HG02970 (cell line): ENCODE data around the gene ACTN2.
A peak's percentile ranks its signal among the peaks of the same experiment; 100 is the strongest.
"Not testable (repeated sequence)": the region's sequence is repeated elsewhere in the genome, so short reads cannot be mapped to it uniquely, and the experiment has no call there.

Experiments used
- ATAC-seq: cut with Tn5 transposase; IDR thresholded peaks from one replicate; pipeline ENCODE4 v1.9.1; 2021; ENCODE audit warnings: mild to moderate bottlenecking, moderate library complexity, moderate number of reproducible peaks; ENCODE audit not compliant: unreplicated experiment, low FRiP score

ACTN2 gene

DNA sequence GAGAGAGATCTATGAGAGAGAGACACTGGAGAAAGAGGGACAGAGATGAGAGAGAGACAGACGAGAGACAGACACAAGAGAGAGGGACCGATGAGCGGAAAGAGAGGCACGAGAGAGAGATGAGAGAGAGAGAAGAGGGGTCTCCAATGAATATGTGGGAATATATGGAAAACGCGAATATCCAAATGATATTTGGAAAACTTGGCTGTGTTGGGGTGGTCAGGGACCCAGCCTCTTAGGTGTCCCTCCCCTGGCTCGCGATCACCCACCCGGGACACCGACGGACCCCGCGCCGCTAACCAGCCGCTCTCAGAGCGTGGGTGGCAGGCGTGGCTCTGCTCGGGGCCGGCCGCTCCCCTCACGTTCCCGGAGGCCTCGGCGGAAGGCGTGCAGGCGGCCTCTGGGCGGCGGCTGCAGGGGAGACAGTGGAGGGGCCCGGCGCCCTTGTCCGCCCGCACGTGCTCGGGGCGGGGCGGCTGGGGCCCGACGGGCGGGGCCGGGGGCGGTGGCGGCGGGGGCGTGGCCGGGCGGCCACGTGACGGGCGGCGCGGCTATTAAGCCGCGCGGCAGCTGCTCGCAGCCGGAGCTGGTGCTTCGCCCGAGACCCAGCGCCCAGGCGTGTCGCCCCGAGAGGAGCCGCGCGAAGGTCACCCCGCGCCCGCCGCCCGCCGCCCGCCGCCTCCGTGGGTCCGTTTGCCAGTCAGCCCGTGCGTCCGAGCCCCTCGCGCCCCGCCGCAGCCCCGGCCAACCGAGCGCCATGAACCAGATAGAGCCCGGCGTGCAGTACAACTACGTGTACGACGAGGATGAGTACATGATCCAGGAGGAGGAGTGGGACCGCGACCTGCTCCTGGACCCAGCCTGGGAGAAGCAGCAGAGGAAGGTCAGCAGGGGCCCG lies at the start of gene ACTN2:
Gene ACTN2 (plus strand): TSS at position 583 of the 898 bp plus-strand sequence. CDS start 175 bp downstream, at position 758.
- peak; percentile 81 for ATAC-seq

DNA sequence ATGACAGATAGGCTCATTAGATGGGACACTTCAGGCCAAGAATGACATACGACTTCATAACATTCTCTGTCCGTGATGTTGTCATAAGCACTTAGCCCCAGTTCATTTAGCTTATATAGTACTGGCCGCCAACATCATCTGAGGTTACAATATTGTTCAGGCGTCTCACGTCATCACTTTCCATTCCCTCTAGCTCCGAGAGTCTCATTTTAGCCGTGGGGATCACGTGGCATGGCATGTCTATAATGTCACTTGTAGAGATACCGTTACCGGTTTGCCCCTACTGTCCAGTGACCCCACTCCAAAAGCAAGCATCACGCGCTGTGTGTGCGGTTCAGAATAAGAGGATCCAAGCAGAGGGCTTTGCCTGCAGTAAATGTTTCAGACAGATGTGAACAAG lies 47.4 kb upstream of the ACTN2 start:
- ATAC-seq = no peak

DNA sequence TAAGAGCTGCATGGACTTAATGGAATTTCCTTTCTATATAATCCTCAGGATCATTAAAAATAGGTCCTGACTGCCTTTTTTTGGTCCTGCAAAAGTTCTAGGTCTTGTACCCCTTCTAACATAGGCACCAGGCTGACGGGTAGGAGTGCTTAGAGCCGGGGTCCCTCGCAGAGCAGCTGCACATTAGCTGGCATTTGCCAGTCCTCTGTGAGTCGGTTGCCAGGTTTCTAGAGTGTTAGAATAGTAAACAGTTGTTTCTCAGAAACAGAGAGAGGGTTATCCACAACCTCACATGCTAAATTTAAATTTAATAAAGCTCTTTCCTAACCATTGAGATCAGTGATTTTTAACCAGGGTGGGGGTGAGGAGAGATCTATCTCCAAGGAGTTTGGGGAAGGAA lies 46.6 kb upstream of the ACTN2 start:
- no peak for ATAC-seq

DNA sequence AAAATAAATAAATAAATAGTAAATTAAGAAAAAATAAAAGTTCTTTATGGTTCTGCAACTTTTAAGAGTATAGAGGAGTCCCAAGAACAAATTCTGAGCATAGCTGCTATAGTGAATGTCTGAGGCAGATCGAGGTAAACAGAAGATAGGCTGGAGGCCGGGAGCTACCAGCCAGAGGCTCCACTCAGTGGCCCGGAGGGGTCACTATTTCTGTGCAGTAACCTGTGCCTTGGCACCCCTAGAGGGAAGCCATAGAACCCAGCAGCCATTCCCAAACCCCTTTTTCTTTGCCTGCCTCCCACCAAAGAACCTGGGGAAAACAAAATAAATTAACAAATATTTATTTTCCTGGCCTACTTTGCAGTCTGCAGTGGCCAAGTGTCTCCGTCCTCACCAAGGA lies 43.5 kb upstream of the ACTN2 start:
- ATAC-seq = no peak

DNA sequence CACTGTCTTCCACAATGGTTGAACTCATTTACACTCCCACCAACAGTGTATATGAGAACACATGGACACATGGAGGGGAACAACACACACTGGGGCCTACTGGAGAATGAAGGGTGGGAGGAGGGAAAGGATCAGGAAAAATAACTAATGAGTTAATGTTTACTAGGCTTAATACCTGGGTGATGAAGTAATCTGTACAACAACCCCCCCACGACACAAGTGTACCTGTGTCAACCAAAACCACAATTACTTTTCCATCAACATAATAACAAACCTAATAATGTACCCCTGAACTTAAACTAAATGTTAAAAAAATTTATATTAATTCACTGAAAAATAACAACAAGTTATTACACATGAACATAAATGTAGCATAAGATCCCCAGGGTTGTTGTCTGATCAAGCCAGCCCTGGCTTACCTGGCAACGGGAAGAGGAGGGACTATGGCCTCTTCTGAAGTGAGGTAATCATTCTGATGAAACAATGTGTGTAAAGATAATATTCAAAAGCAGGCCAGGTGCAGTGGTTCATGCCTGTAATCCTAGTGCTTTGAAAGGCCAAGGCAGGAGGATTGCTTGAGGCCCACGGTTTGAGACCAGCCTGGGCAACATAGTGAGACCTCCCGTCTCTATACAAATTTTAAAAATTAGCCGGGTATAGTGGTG lies 41.2 kb upstream of the ACTN2 start:
- no peak for ATAC-seq

DNA sequence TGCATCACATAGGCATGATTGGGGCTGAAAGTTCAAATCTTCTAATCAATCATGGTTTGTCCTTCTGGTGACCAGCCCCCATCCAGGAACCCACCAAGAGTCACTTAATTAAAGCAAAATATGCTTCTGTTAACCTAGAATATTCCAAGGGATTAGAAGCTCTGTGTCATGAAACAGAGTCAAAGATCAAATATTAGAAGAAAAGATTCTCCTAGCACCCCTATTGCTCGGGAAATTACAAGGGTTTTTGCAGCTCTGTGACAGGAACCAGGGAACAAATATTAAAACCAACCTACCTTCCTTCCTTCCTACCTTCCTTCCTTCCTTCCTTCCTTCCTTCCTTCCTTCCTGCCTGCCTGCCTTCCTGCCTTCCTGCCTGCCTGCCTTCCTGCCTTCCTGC lies 31.8 kb upstream of the ACTN2 start:
- ATAC-seq = no peak

DNA sequence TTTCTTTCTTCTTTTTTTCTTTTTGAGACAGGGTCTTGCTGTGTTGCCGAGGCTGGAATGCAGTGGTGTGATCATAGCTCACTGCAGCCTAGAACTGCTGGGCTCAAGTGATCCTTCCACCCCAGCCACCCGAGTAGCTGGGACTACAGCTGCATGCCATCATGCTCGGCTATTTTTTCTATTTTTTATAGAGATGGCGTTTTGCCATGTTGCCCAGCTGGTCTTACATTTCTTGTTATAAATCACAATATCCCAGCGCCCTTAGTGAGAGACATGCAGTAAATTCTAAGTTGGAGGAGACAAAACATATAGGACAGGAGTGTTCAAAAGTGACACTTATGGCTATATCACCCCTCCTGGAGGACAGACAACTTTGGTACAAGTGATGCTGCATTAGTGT lies 31.3 kb upstream of the ACTN2 start:
- ATAC-seq = no peak

DNA sequence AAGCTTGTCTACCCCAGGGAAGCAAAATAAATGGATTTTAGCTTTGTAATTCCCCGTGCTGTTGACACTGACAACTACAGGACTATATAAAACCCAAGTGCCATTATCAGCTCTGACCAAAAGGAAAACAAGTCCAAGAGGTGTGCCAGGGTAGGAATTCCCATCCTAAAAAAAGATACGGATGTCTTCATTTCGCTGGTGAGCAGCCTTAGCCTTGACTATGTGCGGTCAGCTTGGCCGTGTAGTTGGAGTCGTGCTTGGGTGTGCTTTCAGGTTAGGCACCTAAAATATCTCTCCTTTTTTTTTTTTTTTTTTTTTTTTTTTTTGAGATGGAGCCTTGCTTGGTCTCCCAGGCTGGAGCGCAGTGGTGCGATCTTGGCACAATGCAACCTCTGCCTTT lies 28.9 kb upstream of the ACTN2 start:
- no peak for ATAC-seq

DNA sequence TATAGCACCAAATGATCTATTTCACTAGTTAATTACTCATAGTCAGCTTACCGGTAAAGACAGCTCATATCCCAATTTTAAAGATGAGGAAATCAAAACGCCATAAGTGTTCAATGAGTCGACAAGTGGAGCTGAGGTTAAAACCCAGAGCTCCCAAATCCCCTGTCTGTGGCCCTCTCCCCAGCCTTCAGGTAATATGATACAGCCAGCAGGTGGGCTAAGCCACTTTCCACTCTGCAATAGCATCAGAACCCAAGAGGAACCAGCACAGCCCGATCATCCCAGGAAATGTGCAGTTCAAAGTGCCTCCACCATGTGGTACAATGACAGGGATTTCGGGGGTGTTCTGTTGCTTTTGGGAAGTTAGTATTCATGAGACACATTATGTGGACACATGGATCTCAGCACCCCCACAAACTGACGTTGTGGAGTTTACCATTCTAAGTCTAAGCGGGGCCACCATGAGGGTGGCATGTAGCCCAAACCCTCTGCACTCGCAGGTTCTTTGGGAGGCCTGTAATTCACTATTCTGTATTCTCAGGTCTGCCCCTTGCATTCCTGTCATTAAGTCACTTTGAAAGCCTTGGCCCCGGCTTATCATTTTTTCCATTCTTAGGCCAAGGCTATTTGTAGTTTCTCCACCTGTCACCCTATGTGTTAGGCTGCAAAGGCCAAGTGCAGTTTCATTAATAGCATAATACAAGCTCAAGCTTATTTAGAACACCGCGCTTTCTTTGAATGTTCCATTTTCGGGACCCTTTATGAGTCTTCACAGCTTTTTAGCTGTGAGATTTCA lies 26.3 kb upstream of the ACTN2 start:
- no peak for ATAC-seq

DNA sequence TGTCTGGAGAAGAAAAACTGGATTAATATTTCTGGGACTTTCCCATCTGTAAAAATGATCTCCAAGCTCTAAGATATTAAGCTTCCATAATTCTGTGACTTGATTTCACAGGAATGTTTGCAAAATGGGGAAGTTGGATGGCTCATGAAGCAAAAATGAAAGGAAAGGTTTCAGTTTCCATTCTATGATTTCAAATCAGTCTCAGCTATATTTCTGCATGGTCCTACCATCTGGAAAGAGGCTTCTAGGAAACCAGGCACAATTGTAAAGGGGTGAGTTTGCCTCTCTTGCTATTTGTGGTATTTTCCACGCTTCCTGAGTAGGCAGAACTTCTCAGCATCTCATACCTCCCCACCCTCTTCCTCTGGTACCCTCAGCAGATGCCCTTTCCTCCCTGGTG lies 22.4 kb upstream of the ACTN2 start:
- no peak for ATAC-seq

DNA sequence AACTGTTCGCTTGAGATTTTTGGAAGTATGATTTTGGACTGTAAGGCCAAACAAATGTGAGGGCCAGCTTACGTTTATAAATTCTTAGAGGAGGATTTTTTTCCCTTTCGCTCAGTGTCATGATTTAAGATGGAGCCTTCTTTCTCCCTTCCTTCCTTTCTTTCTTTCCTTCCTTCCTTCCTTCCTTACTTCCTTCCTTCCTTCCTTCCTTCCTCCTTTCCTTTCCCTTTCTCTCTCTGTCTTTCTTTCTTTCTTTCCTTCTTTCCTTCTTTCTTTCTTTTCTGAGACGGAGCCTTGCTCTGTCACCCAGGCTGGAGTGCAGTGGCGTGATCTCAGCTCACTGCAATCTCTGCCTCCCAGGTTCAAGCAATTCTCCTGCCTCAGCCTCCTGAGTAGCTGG lies 17.4 kb upstream of the ACTN2 start:
- ATAC-seq = not testable (repeated sequence)

DNA sequence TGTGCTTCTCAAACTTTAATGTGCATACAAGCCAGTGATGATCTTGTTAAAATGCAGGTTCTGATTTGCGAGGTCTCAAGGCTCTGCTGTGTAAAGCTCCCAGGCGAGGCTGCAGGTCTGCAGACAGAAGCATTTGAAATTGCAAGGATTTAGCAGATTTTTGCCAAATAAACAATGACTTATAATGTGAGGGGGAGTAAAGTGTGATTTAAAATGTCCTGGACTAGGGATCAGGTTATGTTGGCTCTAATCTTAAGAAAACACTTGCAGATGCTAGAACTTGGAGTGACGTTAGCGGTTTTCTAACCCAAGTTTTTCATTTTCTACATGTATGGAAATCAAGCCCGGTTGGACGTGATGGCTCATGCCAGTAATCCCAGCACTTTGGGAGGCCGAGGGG lies 16.2 kb upstream of the ACTN2 start:
- ATAC-seq = no peak

DNA sequence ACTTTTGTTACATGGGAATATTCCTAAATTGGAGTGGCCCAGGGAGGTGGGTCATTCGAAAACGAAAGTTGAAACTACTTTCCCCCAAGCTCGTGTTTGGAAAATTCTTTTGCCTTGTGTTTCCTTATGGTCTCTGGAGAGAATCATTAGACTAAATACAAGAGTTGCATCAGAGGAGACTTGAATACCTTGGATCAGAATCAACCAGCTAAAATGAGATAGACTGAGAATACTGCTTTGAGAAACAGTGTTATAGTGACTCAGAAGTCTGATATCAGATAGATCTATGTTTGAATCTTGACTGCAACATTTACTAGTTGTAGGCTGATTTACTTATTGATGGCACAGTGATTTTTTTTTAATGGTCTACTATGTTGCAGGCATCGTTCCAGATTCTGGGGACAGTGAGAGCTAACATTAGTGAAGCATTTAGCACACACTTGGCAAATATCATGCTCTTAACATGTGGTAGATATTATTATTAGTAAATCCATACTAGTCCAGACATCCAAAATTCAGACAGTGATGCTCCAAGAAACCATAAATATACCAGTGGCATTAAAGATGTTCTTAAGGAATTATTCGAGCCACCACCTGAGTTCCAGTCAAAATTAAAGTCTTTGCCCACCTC lies 12.9 kb upstream of the ACTN2 start:
- no peak for ATAC-seq

DNA sequence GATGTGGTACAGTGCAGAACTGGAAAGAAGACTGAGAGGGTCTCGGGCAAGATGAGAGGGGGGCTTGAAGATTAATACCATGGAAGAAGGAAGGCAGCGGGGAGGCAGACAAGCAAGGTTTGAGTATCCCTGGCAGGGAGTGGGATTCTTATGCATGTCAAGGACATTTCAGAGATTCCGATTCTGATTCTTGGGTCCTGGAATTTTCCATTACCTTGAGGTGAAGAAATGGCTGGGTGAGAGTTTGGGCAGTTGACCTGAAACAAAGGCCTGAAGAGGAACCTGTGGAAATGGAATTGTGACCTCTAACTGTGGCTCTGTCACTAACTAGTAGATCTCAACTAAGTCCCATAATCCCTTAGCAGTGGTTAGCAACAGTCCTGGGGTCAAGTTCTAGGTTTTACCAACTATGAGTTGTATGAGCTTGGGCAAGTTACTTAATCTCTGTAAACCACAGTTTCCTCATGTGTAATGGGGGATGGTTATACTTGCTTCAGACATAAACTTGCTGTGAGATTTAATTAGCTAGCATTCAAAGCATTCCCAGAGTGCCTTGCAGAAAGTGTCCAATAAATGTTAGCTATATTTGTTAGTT lies 8.6 kb upstream of the ACTN2 start:
- ATAC-seq = no peak

DNA sequence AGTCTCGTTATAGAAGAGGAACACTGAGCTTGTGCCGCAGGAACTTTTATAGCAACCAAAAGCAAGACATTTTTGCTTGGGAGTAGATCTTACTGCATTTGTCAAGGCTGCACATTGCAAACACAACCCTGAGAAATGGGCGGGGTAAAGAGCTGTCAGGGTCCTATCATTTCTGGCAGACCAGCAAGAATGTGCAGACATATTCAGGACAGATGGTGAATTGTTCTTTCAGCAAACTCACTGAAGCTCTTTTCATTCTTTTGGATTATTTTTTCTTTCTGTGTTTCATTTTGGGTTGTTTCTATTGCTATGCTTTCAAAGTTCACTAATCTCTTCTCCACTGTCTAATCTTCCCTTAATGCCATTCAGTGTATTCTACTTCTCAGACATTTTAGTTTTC lies 5.1 kb upstream of the ACTN2 start:
- ATAC-seq = no peak

DNA sequence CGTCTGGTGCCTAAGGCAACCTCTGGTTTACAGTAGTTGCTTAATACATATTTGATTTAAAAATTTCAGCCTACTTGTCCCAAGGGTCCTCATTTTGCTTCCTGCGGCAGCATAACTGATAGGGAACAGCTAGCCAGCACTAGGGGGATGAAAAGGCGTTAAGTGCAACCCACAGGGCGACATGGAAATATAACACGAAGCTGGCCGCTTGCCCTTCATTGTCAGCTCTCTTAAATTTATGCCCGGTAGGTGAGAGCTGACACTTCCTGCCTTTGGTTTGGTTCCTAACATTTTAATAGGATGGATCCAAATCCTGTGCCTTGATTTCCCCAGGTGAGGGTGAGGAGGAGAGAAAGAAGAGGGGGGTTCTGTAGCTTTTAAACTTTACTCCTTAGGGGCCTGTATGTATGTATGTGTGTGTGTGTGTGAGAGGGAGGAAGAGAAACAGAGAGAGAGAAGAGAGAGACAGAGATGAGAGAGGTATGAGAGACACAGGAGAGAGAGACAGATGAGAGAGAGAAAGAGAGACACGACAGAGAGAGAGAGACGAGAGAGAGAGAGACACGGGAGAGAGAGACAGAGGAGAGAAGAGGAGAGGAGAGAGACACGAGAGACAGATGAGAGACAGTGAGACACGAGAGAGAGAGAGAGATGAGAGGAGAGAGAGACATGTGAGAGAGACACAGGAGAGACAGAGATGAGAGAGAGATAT lies 938 bp upstream of the ACTN2 start:
- ATAC-seq = no peak

DNA sequence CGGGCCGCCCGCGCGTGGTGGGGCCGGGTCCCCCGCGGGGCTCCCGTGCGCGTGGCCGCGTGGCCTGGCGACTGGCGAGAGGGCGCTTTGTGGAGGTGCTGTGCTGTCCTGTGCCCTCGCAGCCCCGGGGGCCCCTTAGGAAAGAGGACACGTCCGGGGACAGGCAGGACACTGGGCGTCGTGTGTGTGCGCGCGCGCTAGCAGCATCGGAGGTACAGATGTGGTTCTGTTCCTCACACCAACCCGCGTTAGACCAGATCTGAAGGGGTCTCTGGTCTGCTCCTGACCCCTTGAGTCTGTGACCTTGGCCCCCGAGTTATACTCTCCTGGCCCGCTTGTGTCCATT lies 489 bp downstream of the ACTN2 start:
- ATAC-seq = no peak

DNA sequence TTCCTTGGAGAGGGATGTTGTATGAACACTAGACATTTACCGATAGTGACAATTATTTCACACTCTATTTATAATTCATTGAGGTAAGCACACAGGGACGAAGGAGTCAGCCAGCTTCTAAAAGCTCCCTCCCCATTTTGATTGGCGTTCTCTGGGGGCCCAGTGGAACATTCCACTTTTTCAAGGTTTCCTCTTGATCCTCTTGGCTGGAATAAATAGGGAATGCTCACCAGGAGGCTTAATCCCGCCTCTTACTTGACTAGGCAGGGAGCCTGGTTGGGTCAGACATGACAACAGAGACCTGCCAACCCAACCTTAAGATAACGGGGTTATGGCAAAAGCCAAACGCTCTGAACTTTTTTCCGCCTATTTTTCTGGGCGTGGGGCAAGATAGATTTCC lies 974 bp downstream of the ACTN2 start:
- no peak for ATAC-seq

DNA sequence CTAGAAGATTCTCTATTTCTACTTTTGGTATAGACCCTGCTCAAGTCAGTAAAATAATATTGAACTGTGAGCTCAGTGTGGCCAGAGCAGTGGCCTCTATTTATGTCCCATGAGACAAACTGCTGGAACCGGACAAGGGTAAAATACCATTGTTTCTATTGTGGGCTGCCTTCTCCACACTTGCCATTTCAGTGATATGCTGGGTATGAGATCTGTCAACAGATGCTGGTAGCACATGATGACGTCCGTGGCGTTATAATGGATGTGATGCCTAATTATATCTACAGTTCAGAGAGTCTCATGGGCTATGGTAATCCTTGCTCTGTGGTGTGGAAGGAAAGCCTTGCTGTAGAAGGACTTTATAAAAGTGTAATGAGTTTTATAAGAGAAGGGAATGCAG lies 2.4 kb downstream of the ACTN2 start:
- no peak for ATAC-seq
